Measurements from ENCODE around the gene CNGA3.

Gene CNGA3

GRCh38 chr2:98332989-98333388 is 13.3 kb upstream of the CNGA3 start:
- no peak for FAIRE-seq

GRCh38 chr2:98333922-98334321 is 12.3 kb upstream of the CNGA3 start:
- no peak for FAIRE-seq

DNA sequence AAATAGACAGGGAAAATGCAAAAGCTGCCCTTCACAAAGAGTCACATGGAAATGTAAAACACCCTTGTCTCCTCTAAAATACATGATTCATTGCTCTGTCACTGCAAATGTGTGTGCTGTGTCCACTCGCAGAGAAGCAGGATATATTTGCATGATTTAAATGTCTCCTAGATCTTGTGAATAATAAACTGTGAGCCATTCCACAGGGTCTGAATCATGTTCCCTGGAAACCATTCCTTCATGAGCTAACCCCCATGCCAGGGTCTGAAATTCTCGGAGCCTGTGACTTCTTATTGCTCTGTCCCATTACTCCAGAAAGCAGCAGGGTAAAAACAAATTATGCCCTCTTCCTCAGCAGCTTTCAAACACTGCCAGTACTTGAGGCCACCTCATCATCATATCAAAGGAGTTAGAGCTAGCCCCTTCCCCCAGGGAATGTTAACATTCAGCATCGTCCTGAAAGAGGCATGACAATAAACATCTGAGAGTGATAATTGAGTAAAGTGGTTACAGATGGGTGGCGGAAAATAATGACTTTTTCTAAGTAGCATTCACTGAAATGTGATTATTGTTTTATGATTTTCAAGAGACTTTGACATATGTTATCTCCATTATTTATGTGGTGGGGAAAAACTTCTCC is 11.7 kb upstream of the CNGA3 start:
- FAIRE-seq: no peak

DNA sequence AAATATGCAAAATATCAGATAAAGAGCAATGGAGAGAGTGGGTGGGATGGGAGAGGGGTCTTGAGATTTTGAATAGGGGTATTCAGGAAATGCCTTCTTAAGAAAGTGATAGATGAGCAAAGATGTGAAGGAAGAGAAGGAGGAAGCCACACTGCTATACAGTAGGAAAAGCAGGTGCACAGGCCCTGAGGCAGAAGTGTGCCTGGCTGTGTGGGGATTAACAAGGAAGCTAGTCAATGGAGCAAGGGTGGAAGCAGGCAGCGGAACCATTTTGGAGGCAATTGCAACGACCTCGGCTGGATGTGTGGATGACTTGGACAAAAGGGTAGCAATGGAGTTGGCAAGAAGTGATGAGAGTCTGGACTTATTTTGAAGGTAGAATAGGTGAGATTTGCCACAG is 11.0 kb upstream of the CNGA3 start:
- FAIRE-seq: no peak

DNA sequence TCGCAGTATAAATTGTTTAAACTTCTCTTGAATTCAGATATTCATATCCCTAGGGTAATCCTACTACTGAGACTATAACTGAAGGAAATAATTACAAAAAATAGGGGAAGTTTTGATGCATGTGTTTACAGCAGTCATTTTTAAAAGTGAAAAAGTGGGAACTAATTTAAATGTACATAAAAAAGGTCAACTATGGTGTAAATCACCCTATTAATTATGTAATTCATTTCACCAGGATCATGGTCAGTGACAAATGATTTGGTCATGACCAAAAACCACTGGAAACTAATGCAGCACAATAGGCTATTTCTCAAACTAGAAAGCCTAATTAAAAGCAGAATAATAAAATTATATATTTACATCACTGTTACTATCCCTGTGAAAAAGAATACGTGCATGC is 5.0 kb upstream of the CNGA3 start:
- no peak for FAIRE-seq

DNA sequence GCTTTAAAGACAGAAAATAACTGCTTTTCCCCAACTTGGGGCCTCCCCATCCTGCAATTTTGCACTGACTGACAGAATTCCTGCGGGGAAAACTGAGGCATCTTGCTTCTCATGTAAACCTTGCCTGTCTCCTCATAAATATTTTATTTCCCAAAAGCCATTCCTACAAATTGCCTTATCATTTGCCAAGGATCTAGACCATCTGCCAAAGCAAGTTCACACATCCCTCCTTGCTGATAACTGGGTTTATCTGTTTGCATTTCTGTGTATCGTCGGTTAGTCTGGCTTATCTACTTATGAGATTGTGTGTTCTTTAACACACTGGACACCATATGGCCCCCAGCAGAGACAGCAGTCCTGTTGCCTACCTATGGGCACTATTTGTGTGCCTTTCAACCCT is 3.0 kb upstream of the CNGA3 start:
- FAIRE-seq: no peak

DNA sequence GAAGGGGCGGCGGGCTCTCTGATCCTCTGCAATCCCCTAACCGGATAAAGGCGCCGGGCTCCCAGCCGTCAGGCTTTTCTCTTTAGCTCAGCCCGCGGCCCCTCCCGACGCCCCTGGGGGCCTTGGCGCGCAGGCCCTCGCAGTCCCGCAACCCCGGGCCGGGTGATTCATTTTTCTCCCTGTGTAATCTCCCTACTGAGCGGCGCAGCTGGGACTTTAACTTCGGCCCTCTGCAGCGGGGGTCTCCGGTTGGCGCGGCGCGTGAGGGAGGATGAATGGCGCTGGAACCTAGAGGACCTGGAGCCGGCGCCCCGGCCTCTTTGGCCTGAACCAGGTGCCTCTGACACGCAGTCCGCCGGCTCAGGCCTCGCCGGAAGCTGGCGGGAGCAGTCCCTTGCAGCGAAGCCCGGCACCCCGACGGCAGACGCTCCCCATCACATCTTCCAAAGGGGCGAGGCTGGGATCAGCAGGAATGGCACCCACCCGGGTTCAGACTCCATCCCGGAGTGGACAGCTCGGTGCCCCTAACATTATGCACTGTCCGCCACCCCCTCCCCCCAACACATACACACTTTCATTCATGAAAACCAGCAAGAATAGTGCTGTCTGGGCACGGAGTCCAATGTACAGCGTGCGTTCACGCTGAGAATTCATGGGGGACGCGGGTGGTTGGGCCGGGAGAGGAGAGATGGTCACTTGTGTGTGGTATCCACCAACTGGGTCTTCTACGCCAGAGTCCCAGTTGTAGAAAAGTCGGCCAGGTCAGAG is 1.2 kb downstream of the CNGA3 start:
- no peak for FAIRE-seq

- no peak for FAIRE-seq
Measured at GRCh38 chr2:98348066-98348561, 1.9 kb downstream of the CNGA3 start.

GRCh38 chr2:98350411-98350810 is 4.2 kb downstream of the CNGA3 start:
- FAIRE-seq: no peak

DNA sequence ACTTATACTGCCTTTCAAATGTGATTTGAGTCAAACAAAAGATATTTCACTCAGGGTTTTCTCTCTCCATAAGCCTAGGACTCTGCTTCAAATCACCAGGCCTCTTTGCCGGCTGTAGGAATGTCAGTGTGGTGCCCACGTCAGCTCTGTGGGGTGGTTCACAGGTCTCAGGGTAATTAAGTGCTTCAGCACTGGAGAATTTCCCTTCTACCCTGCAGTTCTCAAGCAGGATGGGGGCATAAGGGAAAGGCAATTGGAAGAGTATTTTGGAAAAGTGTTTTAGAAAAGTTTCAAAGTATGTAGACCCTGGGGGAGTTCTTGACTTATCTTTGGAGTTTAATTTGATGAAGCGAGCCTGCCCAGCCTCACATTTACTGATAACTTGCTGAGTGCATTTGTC is 9.6 kb downstream of the CNGA3 start:
- no peak for FAIRE-seq

GRCh38 chr2:98356729-98357128 is 10.5 kb downstream of the CNGA3 start:
- no peak for FAIRE-seq

GRCh38 chr2:98357849-98358248 is 11.6 kb downstream of the CNGA3 start:
- no peak for FAIRE-seq

GRCh38 chr2:98359986-98360385 is 13.7 kb downstream of the CNGA3 start:
- FAIRE-seq: no peak

DNA sequence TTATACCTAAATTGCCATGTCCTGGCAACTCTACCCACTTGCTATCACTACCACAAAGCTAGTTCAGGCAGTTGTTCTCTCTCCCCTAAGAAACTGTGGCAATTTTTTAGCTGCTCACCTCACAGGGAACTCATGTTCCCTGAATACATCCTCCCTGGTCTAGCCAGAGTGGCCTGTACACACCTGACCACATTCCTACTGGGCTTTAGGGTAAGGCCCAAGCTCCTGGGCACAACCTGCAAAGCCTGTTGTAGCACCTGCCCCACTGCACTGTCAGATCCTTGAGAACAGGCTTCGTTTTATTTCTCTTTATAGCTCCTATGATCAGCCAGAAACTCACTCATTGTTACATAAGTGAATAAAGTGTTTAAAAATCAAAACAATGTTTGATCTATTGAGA is 21.5 kb downstream of the CNGA3 start:
- no peak for FAIRE-seq

GRCh38 chr2:98369710-98370239 is 23.5 kb downstream of the CNGA3 start:
- no peak for FAIRE-seq

GRCh38 chr2:98372121-98372520 is 25.9 kb downstream of the CNGA3 start:
- no peak for FAIRE-seq

DNA sequence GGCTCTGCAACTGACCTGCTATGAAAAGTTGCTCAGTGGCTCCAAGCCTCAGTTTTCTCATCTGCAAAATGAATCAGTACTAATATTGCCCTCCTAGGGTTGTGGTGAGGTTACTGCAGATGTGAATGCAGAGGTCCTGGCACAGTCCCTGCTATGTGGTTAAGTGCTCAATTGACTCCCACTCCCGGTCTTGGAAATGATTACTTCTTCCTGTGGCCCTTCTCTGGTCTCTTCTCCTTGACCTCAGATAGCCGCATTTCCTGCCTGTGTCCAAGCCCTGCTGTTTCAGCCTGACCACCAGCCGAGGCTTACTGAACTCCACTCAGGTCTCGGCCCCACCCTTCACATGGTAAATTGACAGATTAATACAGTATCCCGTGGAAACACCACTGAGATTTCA is 26.3 kb downstream of the CNGA3 start:
- no peak for FAIRE-seq

DNA sequence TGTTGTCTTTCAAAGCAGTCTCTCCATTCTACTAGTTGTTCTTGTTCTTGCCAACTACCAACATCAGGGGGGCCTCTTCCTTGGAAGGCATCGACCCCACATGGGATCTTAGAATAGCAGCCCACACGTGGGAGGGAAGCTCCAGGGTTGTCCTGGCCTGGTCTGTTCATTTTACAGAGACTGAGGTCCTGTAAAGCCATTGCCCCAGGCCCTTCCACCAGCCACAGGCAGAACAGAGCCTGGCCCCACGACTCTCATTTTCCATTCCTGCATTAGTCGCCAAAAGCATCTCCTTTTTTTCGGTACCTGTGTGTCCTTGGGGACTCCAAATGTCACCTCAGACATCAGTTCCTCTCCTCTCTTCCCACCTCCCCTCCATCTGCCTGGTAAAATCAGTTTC is 28.0 kb downstream of the CNGA3 start:
- FAIRE-seq: no peak

DNA sequence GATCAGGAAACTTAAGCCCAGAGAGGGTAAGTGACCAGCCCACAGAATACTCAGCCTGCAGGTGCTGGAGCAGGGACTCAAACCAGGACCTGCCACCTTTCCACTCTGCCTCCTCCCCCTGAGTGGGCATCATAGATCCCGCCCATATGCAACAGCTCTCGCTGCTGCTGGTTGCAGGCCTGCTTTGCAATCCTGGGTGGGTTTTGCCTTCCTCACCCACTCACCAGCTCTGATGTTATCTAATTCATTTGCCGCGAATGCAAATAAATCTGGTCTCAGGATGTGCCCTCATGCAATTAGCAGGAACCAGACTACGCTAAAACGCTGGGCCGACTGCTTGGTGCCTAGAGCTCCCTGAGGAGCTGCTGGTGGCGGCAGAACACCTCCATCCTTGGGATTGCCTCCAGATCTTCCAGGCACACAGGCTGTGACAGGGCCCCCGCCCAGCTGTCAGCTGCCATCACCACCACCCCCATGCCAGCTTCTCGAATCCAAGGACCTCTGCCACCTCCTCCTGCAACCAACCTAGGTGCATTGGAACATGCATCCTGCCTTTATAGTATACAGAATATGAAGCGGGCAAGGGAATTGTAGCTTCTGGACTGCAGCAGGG is 28.8 kb downstream of the CNGA3 start:
- no peak for FAIRE-seq

- no peak for FAIRE-seq
Measured at GRCh38 chr2:98376301-98376910, 30.1 kb downstream of the CNGA3 start.

GRCh38 chr2:98376996-98377395 is 30.7 kb downstream of the CNGA3 start:
- no peak for FAIRE-seq

- no peak for FAIRE-seq
Measured at GRCh38 chr2:98377544-98377943, 31.3 kb downstream of the CNGA3 start.

DNA sequence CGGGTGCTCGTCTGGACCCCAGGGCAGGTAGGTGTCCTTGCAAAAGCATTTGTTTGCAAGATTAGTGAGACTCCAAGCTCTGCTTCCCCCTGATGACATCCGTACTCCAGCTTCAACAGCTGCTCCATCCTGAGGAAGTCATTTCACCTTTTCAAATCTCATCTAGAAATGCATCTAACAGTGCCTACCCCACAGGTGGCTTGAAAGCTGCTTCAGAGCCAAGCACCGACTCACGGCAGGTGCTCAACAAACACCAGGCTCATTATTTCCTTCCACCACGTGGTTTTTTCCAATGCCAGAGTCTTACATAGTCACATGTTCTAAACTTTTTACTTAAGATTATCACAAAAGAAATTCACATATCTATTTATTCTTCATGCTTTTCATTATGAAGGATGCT is 31.9 kb downstream of the CNGA3 start:
- no peak for FAIRE-seq

DNA sequence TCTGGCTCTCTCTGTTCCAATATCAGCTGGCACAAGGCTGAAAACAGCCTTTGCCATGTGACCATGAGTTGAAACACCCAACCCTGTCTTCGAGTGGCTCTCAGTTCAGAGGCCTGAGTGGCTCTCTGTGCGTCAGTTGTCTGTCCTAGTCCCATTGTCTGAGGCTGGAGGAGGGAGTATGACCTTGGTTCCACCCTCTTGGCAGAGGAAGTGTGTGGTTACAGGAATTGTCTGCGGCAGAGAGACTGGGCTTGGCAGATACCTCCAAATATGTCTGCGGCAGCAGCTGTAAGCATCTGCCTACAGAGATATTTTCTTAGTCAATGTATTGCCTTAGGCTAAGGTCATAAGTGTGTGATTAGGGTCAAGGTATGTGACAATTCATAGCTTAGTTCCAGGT is 32.6 kb downstream of the CNGA3 start:
- FAIRE-seq: no peak
